NCI-H1930 (cell line): ENCODE measurements around the gene SLC11A2.

ENCODE experiments used
- DNase-seq, 2 experiments: peaks; one replicate each; lab custom pipeline; 2025; lab: John Stamatoyannopoulos, UW

SLC11A2 gene

DNA sequence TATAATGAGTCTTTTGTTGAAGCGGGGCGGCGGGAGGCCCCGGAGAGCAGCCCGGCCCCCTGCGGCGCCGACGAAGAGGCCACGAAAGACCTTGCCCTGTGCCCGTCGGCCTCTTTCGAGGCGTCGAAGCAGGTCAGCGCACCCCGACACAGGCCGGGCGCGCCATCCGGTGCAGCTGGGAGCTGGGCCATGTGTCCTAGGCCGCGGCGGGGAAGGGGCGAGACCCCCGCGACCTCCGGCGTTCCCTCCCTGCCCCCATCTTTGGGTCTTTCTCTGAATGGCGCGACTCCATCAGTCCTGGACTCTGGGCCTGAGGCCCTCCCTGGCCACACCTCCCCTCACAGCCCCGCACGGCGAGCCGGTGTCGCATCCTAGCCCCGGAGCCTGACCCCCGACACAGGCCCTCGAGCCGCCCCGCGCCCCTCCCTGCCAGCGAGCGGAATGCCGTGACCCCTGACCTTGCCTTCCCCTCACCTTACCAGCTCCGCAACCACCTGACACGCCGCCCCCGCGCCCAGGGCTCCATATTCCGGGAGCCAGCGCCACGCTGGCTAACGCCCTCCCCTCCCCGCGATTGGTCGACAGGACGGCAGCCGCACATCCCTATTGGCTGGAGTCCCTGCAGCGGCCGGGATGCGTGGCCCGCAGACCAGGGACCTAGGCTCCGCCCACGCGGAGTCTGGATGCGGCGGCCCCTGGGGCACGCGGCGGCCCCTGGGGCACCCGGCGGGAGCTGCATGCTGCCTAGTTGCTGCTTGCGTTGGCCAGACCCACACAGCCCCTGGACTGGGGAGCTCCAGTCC is at the start of gene SLC11A2:
Gene SLC11A2 (minus strand): TSS at position 549 of the 803 bp plus-strand sequence. CDS start 15,656 bp downstream, outside the sequence.
- peak; percentile 94 to 95 for DNase-seq

DNA sequence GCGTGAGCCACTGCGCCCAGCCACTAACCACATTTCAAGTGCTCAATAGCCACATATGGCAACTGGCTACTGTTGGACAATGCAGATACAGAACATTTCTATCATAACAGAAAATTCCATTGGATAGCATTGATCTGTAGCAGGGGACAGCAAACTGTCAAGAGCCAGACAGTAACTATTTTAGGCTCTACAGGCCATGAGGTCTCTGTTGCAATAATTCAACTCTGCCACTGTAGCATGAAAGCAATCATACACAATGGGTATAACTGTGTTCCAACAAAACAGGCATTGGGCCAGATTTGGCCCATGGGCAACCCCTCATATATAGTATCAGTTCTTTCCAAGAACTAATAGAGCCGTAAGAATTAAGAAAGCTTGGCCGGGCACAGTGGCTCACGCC is 49.2 kb upstream of the SLC11A2 start:
- DNase-seq: no peak

DNA sequence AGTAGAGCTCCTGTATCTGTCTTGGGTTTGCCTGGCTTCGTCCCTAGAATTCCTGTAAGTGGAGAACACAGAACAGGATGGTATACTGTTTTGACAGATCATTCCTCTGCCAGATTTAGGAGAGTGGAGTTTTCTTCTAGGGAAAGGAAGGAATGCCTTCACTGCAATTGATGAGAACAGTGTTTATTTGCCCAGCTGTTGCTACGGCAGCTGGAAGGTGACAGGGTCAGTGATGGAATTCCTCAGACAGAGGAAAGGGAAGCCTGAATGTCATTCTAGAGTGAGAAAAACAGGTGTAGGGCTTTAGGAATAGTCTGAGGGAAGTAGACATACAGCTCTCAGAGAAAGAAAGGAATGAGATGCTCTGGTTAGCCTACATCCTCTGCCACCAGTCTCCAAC is 45.5 kb upstream of the SLC11A2 start:
- DNase-seq: no peak

DNA sequence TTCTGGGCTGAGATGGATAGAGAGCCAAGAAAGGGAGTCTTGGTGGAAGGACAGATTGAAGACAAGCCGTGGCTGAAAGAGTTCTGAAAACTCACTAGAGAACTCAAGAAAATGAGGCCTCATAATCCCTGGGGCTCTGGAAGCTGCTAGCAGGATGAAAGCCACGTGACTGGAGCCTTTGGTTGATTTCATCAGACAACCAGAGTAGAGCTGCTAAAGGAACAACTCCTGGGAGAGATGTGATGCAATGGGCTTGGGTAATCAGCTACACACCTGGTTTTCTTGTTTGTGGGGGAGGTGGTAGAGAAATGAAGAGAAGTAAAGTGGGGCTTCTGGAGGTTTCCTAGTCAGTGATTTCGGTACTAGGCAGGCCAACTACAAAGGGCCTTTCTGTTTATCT is 43.8 kb upstream of the SLC11A2 start:
- DNase-seq: no peak

DNA sequence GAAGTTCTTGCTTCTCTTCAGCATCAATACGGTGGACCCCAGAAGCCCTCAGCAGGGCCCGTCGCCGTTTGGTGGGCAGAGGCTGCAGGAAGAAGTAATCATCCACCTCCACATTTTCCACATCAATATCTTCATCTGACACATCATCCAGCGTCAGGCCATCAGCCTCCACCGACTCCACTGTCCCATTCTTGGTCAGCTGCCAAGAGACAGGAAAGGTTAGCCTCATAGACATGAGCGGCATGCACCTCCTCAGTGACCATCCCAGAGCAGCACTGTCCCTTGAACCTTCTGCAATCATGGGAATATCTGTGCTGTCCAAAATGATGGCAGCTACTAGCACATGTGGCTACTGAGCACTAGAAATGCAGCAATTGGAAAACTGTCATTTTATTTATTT is 41.6 kb upstream of the SLC11A2 start:
- no peak for DNase-seq

DNA sequence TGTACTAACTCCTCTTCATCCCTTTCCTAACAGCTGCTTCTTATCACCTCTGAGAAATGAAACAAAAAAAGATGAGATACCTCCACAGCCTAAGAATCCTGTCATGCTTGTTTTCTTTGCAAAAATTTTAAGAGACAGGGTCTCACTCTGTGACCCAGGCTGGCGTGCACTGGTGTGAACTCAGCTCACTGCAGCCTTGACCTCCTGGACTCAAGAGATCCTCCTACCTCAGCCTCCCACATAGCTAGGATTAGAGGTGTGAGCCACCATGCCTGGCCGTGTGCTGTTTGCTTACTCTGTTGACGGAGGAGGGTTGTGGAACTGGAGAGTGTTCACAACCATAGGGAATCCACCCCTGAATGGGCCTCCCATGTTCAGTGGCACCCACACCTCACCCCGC is 41.0 kb upstream of the SLC11A2 start:
- DNase-seq: no peak

DNA sequence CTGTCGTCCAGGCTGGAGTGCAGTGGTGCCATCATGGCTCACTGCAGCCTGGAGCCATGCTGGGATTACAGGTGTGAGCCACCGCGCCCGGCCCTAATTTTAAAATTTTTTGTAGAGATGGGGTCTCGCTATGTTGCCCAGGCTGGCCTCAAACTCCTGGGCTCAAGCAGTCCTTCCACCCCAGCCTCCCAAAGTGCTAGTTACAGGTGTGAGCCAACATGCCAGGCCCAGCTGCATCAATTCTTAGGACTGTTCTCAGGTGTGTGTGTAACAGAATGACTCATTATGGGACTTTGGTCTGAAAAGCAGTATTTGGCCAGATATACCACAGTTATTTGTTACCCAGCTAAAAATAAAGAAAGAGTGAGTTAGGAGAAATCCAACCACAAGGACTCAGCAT is 39.3 kb upstream of the SLC11A2 start:
- DNase-seq: no peak

DNA sequence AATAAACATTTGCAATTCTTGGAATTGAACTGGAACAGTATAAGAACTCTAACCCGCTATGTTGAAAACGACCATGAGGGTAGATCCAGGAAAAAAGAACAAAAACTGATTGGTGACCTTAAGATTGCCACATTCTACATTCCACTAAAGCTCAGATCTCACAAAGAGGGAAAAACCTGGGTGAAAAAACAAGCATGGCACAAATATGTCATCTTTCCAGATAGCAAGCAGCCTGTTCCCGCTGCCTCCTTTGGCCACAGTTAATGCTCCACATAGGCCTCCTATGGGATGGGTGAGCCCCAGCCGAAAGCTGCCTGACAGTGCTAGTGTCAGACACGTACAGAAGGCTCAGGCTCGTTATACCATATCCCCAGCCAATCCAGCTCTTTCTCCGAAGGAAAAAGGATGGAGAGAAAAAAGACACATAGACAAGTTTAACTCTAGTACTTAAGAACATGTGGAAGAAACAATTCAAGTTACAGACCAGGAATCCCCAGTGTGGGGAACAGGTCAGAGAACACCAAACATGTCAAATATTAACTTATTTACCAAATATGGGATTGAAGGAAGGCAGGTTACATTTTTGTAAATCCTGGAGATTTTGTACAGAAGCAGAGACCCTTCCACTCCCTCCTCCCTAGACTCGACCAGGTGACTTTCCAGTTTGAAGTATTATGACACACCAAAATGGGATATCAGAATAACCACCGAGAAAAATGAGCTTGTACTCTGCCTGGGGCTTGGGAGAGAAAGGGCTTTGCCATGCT is 36.6 kb upstream of the SLC11A2 start:
- DNase-seq: no peak

DNA sequence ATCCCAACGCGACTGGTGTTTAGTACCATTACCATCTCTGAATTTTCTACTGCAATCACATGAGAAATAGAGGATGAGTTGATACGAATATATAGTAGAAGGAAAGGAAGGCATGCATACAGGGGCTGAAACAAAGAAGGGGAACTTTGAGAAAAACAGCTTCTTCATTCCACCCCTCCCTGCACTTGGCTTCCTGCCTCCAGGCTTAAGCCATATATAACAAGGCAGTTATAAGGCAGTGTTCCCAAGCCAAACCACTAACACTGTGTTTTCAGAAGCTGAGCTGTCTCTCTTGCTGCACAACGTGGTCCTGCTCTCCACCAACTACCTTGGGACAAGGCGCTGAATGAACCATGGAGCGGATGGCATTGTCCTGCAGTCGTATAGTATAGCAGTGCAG is 32.9 kb upstream of the SLC11A2 start:
- no peak for DNase-seq

DNA sequence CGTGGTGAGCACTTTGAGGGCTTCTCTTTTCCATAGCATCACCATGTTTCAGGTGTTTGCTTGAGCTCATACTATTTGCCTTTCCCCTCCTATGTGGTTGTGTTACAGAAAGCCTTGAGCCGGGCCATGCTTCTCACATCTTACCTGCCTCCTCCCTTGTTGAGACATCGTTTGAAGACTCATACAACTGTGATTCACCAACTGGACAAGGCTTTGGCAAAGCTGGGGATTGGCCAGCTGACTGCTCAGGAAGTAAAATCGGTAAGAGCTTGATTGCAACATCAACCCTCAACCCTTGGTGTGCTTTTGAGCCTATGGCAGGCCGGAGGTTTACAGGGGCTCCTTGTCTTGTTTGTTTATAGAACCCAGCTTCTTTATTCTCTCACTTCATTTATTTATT is 30.1 kb upstream of the SLC11A2 start:
- no peak for DNase-seq

DNA sequence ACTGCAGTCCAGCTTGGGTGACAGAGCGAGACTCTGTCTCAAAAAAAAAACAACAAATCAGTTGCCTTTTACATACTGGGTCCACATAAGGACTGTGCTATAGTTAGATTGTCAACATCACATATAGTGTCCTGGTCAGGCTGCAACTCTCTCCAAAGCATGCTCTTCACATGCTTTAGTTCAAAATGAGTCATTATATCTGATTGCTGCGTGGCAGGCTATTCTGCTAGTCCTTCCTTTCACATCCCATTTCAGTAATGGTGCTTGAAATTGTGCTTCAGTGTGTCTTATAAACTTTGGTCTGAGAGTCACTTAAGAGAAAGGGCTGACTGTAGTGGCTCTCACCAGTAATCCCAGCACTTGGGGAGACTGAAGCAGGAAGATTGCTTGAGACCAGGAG is 28.9 kb upstream of the SLC11A2 start:
- DNase-seq: no peak

DNA sequence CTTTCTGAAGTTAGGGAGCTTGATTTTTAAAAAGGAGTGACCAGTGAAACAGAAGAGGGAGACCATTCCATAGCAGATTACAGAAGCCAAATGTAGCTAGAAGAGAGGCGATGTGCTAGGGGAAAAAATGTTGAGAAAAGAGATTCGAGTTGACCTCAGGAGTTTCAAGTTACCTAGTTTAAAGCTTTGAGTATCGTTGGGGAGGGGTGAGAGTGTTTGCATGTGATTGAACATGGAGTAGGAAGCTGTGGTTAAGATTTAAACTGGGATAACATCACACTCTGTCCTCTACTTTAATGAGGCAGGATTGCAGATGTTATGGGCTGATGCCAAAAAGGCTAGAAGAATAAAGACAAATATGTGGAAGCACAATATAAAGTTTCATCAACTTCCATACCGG is 25.6 kb upstream of the SLC11A2 start:
- DNase-seq: no peak

DNA sequence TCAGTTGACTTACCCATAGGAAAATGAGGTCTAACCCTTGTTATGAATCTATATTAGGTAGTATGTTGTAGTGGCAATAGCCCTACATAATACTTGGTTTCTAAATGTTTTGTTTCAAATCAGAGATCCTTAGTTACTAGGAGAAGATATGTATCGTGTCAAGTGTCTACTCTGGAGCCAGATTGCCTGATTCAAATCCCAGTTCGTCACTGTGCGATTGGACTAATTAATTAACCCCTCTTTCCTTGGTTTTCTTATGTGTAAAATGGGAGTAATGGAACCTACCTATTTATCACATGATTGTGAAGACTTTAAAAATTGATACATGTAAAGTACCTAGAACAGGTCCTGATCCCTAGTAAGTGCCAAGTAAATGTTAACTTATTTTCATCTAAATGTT is 23.3 kb upstream of the SLC11A2 start:
- DNase-seq: no peak

DNA sequence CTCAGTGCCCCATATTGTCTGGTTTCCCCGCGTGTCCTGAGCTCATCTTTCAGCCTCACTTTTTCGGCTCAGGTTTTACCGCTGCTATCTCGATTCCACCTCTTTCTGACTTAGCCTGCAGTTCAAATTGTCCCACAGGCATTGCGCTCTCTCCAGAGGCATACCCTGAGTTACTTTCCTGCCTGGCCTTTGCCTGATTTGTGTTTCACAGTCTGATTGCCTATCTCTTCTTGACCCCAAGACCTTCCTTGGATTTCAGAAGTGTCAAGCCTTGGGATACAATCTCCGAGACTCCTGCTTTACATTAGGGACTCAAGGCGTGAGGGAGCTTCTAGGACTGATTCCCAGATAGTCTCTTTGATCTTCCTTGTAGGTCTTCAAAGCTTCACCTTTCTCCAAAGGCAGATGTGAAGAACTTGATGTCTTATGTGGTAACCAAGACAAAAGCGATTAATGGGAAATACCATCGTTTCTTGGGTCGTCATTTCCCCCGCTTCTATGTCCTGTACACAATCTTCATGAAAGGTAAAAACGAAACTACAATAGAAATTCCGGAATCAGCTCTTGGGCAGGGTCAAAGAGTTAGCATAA is 22.6 kb upstream of the SLC11A2 start:
- no peak for DNase-seq

DNA sequence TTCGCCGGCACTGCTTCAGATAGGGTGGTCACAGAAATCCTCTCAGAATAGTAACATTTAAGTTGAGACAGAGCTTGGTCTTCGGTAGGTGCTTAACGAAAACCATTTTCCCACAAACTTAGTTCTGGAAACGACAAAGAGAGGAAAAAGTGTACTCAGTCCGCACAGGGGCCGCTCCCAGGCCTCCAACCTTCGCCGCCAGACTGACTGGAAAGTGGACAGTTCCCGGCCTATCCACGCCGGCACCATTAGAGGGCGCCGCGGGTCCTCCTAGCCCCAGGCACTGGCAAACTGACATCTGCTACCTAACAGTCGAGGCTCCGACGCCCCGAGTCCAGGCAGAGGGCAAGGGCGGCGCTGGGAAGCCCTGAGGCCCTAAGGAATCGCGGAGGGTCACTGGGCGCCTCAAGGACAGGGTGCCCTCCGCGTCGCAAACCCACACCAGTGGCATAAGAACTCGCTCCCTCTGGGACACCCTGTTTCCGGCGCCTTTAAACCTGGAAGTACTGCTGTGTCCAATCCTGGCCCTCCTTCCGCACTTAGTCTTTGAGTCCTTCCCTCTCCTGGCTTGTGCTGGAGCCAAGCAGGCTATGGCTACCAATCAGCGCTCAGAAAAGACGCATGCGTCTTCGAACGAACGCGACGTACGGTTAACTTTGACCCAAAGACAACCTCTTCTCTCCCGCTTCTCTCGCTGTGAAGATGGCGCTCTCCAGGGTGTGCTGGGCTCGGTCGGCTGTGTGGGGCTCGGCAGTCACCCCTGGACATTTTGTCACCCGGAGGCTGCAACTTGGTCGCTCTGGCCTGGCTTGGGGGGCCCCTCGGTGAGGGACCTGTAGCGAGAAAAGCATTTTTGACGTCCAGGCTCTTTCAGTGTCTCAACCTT is 21.7 kb upstream of the SLC11A2 start, which contains the start of gene LETMD1:
Gene LETMD1 (plus strand): TSS at position 673 of the 886 bp plus-strand sequence. CDS start 30 bp downstream, at position 703.
- peak; percentile 95 to 96 for DNase-seq

DNA sequence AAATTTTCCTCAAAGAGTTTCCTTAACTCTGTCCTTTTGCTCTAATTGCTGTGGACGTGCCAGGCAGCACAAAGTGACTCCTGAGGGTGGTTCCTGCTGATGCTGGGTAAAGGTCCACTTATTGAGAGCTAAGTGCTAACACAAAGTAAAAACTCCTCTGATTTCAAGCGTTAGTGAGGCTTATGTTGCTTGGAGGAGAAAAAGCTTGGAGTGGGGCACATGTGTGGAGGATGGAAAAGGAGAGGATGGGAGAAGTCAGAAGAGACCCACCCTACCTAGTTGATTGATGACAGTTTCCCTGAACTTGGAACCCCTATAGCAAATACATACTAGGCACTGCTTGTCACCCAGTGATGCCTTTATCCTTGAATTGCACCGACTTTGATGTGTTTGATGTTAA is 10.1 kb upstream of the SLC11A2 start:
- no peak for DNase-seq

DNA sequence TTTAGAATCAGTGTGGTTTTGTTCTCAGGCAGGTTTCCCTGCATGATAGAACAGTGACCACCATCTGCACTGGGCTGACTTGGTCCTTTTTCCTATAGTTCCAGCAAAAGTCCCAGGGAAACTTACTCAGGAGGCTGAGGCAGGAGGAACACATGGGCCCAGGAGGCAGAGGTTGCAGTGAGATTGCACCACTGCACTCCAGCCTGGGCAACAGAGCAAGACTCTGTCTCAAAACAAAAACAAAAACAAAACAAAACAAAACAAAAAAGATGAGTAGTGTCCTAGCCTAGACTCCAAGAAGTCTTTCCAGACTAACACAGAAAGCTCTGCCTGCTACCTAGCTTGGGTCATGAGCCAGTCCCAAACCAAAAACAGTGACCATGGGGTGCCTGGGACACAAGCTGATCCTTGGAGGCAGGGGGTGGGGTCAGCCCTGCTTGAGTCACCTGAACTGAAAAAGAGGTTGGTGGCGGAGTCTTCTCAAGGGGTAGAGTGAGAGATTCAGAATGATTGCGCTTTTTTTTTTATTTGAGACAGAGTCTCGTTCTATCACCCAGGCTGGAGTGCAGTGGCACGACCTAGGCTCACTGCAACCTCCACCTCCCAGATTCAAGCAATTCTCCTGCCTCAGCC is 7.4 kb upstream of the SLC11A2 start:
- DNase-seq: no peak

DNA sequence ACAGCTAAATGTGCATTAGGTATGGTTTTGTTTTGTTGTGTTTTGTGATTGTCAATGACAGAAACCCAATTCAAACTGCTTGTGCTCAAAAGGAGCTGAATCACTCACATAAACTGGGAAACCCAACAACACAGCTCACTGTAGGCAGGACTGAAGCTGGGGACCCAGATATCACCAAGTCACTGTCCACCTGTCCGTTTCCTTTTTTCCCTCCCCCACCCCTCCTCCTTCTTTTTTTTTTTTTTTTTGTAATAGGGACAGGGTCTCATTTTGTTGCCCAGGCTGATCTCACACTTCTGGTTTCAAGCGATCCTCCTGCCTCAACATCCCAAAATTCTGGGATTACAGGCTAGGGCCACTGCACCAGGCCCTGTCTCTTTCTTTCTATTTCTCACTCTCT is 6.9 kb upstream of the SLC11A2 start:
- DNase-seq: no peak

DNA sequence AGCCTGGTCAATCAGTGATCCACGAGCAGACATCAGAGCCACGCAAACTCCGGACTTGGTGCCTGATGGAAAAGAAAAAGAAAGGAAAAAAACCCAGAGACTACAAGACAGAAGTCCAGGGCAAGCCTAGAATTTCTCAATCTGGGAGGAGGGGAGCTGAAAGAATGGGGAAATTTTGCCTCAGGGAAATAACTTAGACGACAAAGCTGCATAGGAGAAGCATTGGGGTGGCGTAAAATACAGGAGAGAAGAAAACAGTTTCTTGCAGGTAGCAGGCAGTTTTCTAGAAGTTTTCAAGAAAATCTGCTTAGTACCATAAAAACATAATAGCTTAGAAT is 2.6 kb upstream of the SLC11A2 start:
- no peak for DNase-seq

DNA sequence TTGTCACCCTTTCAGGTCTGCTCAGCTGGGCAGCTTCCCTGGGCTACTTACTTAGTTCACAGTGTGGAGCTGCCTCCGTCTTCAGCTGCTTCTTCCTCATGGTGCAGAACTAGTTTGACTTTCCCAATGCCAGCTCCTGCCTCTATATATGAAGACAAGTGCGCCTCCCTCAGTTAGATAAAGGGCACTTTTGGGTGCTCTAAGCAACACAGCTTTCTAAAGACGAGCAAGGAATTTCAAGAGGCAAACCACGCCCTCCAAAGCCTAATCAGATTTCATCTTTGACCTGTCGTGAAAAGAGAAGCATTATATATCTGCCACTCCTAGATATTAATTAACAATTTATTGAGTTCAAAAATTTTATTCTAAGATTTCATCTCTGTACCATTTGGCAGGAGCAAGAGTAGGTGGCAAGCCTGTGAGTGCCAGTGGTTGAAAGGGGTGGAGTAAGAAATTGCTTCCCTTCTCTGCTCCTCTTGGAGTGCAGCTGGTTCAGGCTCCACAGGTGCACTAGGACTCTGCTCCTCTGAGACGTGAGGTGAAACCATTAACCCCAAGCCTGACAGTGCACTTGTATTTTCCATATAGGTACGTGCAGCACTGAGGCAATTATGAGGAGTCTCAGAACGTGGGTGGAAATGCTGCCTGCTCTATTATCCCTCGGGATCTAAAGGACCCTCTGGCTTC is 2.1 kb upstream of the SLC11A2 start:
- peak; percentile 20 to 50 for DNase-seq

DNA sequence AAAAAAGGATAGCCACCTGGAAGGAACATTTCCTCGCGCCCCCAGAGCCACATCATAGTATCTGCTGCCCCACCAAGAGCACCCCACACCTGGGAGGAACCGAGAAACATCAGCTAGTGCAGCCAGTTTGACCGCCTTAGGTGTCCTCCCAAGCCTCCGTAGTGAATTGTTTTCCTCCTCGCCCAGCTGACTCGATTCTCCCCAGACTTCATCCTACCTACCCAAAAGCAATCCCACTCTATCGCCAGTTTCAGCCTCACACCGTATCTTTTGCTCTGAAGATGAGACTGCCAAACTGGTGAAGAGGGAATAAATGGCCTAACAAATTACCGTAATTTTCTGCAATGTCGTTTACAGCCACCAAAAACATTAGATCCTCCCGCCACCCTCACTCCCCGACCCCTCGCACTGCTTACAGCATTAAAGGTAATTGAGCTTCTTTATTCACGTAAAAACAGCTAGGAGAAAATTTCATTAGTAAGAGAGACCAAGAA is 1.2 kb upstream of the SLC11A2 start:
- DNase-seq: no peak
